HG02885 (cell line): ENCODE measurements around the gene DEUP1.
A peak's percentile ranks its signal among the peaks of the same experiment; 100 is the strongest.
"Not testable (repeated sequence)": the region's sequence is repeated elsewhere in the genome, so short reads cannot be mapped to it uniquely, and the experiment has no call there.

Experiments
- ATAC-seq: cut with Tn5 transposase; IDR thresholded peaks from one replicate; pipeline ENCODE4 v1.9.1; 2021; ENCODE audit warnings: mild to moderate bottlenecking; ENCODE audit not compliant: unreplicated experiment, poor library complexity

DEUP1 gene, protein sequence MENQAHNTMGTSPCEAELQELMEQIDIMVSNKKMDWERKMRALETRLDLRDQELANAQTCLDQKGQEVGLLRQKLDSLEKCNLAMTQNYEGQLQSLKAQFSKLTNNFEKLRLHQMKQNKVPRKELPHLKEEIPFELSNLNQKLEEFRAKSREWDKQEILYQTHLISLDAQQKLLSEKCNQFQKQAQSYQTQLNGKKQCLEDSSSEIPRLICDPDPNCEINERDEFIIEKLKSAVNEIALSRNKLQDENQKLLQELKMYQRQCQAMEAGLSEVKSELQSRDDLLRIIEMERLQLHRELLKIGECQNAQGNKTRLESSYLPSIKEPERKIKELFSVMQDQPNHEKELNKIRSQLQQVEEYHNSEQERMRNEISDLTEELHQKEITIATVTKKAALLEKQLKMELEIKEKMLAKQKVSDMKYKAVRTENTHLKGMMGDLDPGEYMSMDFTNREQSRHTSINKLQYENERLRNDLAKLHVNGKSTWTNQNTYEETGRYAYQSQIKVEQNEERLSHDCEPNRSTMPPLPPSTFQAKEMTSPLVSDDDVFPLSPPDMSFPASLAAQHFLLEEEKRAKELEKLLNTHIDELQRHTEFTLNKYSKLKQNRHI

DNA sequence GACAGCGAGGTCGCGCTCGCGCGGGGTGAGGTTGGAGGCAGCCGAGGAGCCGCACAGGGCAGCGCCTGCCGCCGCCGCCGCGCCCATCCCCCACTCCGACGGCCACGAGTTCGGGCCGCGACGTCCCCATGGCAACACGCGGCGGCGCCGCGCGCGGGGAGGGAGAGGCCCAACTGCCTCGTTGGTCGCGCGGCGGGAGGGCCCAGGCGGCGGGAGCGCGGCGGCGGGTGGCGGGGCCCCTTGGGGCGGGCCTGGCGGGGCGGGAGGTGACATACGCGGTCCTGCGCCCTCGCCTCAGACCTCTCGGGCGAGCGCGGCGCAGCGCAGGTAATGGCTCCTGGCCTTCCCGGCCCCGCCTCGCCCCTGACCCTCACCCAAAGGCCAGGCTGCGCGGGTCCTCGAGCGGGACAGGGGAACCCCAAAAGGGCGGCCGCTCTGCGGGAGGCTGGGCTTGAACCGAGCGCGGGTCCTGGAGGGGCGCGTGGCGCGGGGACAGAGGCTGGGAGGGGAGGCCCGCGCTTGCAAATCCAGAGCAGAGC lies at the start of gene DEUP1:
Gene DEUP1 (plus strand): TSS at position 297 of the 539 bp plus-strand sequence. CDS start 1,518 bp downstream, outside the sequence.
- ATAC-seq: no peak

DNA sequence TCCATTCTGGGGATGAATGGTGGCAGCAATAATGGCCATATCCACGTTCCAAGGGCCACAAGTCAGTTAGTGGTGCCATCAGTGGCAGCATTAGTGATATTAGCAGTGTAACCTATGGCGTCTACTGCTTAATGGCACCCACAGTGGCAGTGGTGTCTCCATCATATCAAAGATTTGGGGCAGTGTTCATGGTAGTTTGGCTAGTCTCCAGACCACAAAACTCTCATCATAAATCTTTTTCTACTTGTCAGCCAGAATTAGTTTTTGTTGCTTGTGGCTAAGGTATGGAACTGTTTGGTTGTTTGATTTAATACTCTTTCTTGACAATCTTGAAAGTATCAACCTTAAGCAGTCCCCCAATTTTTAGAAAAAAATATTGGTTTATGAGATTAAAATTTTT lies 45.1 kb upstream of the DEUP1 start:
- ATAC-seq: no peak

DNA sequence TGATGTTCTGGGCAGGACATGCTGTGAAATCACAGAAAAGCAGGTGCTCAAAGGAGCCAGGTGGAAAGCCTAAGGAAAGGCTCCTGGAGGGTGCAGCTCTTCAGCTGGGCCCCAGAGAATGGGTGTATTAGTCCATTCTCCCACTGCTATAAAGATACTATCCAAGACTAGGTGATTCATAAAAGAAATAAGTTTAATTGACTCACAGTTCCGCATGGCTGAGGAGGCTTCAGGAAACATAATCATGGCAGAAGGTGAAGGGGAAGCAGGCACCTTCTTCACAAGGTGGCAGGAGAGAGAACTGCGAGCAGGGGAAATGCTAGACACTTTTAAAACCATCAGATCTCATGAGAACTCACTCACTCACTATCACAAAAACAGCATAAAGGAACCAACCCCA lies 43.1 kb upstream of the DEUP1 start:
- ATAC-seq: no peak

DNA sequence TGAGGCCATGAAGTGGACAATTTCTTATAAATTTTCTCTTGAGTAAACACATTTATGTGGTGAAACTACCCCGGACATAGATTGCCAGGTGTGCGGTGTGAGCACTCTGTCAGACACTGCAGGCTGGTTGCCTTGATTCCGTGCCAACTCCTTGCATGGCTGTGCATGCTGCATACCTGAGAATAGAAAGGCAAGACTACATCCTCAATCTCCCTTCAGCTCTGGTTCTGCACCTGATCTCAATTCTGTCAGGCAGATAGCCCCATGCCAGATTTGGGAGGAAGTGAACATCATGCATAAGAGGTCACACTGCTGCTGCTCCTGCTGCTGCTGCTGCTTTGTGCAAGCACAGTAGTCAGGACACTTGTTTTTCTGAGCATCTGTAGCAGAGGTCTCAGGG lies 42.5 kb upstream of the DEUP1 start:
- peak; percentile 57 for ATAC-seq

DNA sequence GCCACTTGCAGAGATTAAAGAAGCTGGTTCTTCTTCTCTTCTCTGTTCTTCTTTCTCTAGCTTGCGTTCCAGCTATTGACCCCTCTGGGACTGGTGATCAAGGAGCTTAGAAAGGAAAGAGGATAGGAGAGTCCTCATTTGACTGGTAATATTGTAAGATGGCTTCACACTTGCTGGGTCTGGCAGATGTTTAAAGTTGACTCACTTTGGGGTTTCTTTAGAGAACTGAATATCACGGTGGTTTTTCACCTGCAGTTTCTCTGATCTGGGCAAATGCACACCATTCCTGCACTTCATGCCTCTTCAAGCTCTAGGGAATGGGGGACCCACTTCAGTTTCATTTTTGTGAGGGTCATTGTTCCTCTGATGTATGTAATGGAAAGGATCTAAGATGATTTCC lies 41.8 kb upstream of the DEUP1 start:
- peak; percentile 84 for ATAC-seq

DNA sequence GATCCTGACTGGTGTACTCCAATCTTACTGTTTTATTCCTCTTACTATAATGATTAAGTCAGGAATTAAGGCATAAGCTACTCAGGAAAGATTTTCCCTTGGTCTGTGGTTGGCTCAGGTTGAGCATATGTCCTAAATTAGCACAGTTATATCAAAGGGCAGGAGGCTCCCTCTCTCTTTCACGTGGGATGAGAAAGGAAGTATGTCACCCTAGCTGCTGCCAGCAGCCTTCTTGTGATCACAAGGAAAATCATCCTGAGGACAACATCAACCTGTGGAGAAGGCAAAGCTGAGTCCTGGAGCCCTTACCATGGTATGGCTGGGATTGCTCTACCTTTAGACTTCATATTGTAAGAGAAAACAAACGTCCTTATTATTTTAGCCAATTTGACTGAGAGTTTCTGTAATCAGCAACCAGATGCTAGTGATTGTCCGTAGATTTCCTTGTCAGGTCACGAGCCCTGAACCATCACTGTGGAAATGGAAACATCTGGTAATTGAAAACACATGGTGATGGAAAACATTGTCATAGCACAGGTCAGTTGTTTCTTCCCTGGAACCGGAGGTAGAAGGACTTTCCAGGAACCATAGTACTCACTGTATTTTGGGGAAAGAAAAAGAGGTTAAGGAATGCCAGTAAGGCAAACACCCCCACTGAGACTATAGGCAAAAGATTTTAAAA lies 40.6 kb upstream of the DEUP1 start:
- ATAC-seq: no peak

DNA sequence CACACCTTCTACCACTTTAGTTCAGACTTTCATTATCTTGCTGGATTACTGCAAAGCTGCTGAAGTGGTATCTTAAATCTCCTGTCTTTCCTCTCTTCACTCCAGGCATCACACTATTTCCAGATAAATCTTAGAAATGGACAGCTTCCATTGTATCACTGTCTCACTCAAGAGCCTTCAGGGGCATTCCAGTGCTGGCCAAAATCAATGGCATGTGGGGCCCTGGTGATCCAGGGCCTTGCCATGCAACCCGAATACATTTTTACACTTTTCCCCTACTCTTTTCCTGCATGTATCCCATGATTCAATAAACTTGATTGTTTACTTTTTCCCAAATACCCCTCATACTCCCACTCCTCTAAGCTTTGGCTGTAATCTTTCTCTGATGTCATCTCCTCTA lies 39.4 kb upstream of the DEUP1 start:
- ATAC-seq: no peak

DNA sequence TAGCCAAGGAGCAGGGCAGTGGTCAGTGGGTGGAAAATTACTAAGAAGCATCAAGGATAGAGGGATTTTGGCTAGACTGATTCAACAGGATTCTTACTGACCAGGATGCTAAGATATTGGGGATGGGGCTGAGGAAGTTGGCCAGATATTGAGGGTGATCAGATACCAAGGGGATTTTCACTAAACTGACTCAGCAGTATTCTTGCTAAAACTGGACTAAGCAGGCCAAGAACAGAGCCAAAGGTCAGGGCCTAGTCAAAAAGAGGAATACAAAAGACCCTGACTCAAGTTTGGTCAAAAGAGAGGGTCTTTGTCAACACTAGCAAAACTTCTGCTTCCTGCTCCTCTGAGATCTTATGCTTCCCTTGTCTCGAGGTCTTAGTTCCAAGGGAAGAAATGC lies 38.6 kb upstream of the DEUP1 start:
- no peak for ATAC-seq

DNA sequence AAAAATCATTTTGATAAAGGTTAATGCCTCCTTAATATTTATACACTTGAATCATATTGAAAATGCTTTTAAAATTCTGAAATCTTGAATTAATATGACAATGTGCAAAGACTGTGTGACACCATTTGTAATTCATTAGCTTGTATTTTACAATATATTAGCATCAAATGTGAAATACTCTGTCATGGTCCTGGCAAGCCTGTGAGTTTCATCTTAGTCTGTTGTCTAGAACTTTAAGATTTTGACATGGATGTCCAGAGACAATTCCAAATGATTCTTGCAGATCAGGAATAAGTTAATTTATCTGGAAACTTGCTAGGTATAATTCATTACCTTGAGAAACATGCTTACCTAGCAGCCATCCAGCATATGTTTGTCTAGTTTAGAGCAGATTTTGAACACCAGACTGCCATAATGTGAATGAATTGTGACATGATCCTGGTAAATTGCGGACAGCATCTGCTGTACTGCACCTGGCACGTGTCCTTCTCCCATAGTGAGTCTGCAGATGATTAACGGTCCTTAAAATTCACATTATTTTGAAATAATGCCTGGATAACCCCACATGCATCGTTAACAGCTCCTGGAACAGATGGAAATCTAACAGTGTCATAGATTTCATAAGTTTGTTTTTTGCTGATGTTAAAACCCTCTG lies 34.5 kb upstream of the DEUP1 start:
- ATAC-seq: no peak

DNA sequence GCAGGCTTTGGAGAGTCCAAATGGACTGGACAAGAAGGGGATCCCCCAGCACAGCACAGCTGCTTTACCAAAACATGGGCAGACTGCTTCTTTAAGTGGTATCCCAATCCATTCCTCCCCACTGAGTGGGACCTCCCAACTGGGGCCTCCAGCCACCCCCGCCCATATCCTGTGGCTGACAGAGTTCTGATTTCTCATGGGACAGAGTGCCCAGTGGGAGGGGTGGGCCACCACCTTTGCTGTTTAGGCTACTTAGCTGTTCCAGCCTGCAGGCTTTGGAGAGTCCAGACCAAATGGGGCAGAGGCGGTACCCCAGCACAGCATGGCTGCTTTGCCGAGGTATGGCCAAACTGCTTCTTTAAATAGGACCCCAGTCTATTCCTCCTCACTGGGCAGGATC lies 26.9 kb upstream of the DEUP1 start:
- no peak for ATAC-seq

DNA sequence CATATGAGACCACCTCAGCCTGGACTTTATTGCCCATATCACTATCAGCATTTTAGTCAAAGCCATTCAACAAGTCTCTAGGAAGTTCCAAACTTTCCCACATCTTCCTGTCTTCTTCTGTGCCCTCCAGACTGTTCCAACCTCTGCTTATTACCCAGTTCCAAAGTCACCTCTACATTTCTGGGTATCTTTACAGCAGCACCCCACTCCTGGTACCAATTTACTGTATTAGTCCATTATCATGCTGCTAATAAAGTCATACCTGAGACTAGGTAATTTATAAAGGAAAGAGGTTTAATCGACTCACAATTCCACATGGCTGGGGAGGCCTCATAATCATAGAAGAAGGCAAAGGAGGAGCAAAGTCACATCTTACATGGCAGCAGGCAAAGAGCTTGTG lies 16.1 kb upstream of the DEUP1 start:
- ATAC-seq: not testable (repeated sequence)

DNA sequence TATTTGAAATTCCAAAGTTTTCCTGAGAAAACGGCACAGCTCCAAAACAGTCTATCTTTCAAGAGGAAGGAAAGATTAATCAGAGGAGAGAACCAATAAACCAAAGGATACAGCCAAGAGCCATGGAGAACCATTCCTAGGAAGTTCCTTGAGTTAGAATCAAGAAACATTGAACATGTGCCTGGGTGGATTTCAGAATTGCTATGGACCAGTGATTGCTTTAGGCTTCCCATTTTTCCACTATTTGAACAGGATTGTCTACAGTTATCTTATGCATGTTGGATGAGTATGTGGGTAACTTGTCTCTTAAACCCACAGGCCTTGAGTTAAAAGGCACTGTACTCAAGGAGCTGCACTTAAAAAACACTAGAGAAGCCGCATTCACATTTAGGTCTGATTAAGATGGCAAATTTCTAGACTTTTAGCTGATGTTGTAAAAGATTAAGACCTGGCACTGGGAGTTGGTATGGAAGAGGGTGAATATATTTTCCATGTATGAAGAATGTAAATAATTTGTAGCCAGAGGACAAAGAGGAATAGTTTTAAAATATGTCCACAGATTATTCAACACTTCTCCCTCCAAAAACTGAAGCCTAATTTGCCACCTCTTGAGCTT lies 11.2 kb upstream of the DEUP1 start:
- no peak for ATAC-seq

DNA sequence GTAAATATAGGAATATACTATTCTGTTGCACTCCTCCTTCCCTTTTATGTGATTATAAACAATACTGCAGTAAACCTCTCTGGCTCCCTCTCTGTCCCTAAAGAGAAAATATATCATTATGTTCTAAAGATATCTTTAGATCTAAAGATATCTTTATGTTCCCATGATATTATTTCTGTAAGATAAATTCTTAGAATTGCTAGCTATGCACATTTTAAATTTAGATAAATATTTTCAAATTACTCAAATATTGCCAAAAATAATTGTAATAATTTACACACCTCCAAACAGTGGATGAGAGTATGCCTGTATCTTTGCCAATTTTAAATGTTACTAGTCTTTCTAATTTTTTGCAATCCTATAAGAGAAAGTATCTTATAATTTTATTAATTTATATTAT lies 10.3 kb upstream of the DEUP1 start:
- ATAC-seq: no peak

DNA sequence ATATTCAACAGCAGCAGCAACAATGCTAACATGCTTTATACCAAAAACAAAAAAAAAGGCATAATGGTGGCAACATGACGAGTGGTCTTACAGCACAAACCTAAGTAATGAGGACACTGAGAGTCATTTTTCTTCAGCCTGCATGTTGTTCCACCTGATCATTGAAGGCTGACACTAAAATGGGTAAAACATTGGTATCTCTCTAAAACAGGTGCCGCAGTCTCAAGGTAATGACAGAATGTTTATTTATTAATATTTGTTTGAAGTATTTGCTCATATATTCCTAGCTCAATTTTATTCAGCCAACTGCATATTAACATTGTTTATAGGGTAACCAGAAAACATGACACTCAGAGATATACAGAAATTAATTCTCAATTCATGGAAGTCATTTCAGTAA lies 8.3 kb upstream of the DEUP1 start:
- no peak for ATAC-seq

DNA sequence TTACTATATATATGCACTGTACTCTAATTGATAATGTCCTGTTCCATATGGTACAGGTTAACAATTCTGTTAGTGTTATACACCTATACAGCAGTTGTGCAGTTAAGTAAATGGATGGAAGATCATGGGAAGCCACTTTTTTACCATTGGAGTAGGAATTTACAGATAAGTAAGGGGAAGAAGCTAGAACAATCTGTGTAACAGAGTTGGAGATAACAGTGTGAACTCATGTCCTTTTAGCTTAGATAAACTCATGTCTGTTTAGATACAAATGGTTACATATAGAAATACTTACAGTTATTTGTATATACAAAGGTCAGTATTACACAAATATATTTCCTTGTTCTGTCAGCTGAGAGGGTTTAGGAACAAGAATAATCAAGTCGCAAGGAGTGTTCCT lies 6.8 kb upstream of the DEUP1 start:
- no peak for ATAC-seq

DNA sequence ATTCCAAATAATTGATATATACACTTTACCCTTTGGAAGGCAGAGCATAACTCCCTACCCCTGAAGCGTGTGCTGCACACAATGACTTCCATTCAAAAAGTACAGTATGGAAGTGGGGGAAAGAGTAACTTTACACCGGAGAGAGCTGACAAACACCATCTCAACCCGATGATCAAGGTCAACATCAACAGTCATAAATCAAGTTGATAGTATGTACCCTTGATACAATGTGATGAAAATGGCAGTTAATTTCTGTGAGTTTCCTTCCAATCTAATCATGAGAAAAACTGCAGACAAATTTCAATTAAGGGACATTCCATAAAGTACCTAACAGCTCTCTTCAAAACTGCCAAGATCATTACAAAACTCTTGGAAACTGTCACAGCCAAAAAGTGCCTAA lies 6.0 kb upstream of the DEUP1 start:
- ATAC-seq: no peak

DNA sequence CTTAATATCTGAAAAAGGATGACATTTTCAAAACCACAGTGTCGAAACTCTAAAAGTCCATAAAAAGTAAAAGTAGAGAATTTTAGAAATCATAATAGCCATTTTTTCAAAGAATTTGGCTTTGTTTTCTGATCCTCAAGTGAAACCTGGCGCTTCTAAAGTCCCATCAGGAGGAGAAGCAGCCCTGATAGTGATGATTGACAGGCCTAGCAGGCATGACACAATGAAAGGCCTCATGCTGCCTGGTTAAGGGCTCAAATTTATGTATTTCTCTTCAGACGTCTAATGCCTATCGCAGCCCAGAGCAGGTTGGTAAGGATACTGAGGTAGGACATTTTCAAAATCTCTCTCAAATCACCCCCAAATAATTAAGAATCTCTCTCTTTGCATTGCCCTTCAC lies 3.9 kb upstream of the DEUP1 start:
- no peak for ATAC-seq

DNA sequence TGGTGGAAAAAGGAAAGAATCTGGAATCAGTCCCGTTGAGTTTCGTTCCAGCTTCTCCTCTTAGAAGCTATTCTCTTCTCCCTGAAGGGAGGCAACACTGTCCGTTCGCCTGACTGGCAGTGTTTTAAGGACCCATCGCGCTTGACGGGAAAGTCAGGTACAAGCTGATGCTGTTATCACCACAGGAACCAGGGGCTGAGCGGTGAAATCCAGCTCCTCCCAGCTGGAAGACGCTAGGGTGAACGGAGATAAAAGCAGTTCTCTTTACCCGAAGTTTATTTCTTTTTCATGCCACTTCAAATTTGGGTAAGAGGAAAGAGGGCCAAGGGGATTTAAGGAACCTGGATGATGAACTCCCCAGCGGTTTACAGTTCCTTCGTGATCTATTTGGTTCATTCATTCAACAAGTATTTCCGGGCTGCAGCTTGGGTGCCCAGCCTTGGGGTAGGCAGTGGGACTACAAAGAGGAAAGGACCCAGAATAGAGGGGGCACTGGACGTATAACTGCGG lies 551 bp upstream of the DEUP1 start:
- no peak for ATAC-seq

DNA sequence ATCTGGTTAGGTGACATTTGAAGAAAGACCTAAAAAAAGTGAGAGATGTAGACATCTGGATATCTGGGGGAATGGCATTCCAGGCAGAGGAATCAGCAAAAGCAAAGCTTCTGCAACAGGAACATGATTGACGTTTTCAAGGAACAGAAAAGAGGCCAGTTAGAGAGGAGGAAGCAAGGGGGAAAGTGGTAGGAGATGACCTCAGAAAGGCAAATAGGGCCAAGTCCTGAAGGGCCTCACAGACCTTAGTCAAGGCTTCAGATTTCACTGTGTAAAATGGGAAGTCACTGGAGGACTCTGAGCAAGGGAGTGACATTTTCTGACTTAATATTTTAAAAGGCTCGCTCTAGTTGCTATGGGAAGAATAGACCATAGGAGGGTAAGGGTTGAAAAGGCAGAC lies 9.7 kb downstream of the DEUP1 start:
- no peak for ATAC-seq

DNA sequence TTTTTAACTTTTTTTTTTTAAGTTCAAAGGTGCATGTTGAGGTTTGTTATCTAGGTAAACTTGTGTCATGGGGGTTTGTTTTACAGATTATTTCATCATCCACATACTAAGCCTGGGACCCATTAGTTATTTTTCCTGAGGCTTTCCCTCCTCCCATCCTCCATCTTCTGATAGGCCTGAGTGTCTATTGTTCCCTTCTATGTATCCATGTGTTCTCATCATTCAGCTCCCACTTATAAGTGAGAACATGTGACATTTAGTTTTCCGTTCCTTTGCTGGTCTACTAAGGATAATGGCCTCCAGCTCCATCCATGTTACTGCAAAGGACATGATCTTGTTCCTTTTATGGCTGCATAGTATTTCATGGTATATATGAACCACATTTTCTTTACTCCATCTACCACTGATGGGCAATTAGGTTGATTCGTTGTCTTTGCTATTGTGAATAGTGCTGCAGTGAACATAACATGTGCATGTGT lies 14.4 kb downstream of the DEUP1 start:
- no peak for ATAC-seq
